Breast epithelium (tissue), 3 donors: ENCODE results near the gene ST8SIA6.

Experiments used
- POLR2AphosphoS5 ChIP-seq, 3 donors: sonication (generic); formaldehyde crosslinking; IDR thresholded peaks; one replicate each; pipeline ENCODE4 v1.6.1; 2017; ENCODE audit warnings: antibody characterized with exemption in 3 of 3
- TF ChIP-seq, protein P1 (sequence below), 3 donors: fragments of 450-650 bp; IDR thresholded peaks; one replicate each; pipeline ENCODE4 v1.5.1; 2016 to 2017; ENCODE audit warnings: antibody characterized with exemption in 3 of 3, mild to moderate bottlenecking in 3 of 3, moderate library complexity in 3 of 3

DNA sequence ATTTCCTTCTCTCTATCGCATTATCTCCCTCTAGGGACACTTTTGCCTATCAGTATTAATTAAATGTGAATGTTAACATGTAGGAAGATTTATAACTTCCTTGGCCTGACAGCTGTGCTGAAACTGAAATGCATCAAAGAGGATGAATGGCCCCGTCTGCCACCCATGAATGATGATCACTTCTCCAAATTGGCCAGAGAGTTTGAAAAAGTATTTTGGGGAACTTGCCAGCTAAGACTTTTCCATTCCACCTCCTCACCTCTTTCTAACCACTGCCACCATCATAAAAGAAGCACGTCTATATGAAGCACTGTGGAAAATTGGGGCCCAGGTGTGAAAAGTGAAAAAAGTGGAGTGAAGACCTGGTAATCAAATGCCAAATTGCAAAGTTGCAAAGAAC is 25.4 kb upstream of the ST8SIA6 start:
- TF ChIP-seq POLR2AphosphoS5 (IDR thresholded peaks at IDR 0.05): no peak
- TF ChIP-seq, protein P1, sequence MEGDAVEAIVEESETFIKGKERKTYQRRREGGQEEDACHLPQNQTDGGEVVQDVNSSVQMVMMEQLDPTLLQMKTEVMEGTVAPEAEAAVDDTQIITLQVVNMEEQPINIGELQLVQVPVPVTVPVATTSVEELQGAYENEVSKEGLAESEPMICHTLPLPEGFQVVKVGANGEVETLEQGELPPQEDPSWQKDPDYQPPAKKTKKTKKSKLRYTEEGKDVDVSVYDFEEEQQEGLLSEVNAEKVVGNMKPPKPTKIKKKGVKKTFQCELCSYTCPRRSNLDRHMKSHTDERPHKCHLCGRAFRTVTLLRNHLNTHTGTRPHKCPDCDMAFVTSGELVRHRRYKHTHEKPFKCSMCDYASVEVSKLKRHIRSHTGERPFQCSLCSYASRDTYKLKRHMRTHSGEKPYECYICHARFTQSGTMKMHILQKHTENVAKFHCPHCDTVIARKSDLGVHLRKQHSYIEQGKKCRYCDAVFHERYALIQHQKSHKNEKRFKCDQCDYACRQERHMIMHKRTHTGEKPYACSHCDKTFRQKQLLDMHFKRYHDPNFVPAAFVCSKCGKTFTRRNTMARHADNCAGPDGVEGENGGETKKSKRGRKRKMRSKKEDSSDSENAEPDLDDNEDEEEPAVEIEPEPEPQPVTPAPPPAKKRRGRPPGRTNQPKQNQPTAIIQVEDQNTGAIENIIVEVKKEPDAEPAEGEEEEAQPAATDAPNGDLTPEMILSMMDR (IDR thresholded peaks at IDR 0.05): no peak
